Bronchial epithelial cell (primary cell): ENCODE measurements around the gene ZFP69B. TPM values are rescaled to one million over a fixed set of nuclear protein-coding genes. Genes with fewer than 3 reads are reported as not detected.

ENCODE experiments used
- DNase-seq: peaks from one replicate; pipeline ENCODE4 v3.0.0-alpha.2; 2010; ENCODE audit warnings: low read depth
- FAIRE-seq: peaks from 2 replicates; lab custom pipeline; 2011; peaks lifted over from hg19 to GRCh38; lab: Jason Lieb, UNC
- H3K27me3 ChIP-seq: 2 replicates; pipeline ENCODE4 v1.5.1; 2011; ENCODE audit warnings: low read length; ENCODE audit not compliant: control insufficient read depth, insufficient read depth
- H3K36me3 ChIP-seq: 2 replicates; pipeline ENCODE4 v1.5.1; 2011; ENCODE audit warnings: low read length; ENCODE audit not compliant: control insufficient read depth, insufficient read depth
- H3K4me3 ChIP-seq: 2 replicates; pipeline ENCODE4 v1.5.1; 2011; ENCODE audit warnings: mild to moderate bottlenecking, low read depth, low read length, control low read depth
- CTCF ChIP-seq: IDR thresholded peaks from 2 replicates; pipeline ENCODE4 v1.5.1; 2011; ENCODE audit warnings: mild to moderate bottlenecking, moderate library complexity, low read length, control low read depth, inconsistent platforms; ENCODE audit not compliant: insufficient read depth, severe bottlenecking
- total RNA-seq: library from RNA; depleted of rRNA; stranded (reverse); fragments of >200 nt; gene quantifications from 2 replicates; pipeline ENCODE4 v1.2.1, GENCODE V29; 2014

The ZFP69B gene
- total RNA-seq, 1 donor from 2014 or later: 1.6 TPM

DNA sequence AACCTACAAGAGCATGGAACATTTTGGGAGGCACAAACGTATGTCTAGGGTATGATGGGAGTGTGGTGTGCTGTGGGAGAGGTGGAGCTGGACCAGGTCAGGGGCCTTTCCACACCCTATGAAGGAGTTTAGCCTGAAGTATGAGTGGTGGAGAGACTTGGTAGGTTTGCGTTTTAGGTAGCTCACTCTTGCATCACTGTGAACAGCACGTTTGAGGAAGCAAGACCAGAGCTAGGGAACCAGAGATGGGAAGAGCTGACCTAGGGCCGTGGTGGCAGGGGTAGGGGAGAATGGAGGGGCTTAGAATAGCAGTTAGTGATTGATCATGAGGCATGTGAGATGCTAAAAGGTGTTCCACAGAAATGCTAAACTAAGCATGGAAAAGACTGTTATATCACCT, 25.1 kb upstream of the ZFP69B start:
- DNase-seq (no peak), FAIRE-seq (no peak)

GRCh38 chr1:40431385-40431784, 18.9 kb upstream of the ZFP69B start:
- FAIRE-seq: no peak
- Histone ChIP-seq H3K27me3 (no peaks in the 10 kb centered on the region), H3K4me3 (no peak overlapping the region), H3K36me3 (no peaks in the 10 kb centered on the region)
- DNase-seq: no peak
- no peak for TF ChIP-seq CTCF

More for the DNA sequence above, 25.1 kb upstream of the ZFP69B start:
- Histone ChIP-seq H3K4me3 (no peak overlapping the region), H3K27me3 (no peaks in the 10 kb centered on the region), H3K36me3 (no peaks in the 10 kb centered on the region)
- no peak for TF ChIP-seq CTCF

- no peaks in the 10 kb centered on the region for H3K27me3 ChIP-seq
- no peak overlapping the region for H3K4me3 ChIP-seq
- no peak for FAIRE-seq
- no peak for TF ChIP-seq CTCF
- DNase-seq: no peak
- H3K36me3 ChIP-seq: no peaks in the 10 kb centered on the region
Observed at GRCh38 chr1:40432644-40433390, 17.5 kb upstream of the ZFP69B start.

- TF ChIP-seq CTCF: no peak
- no peak for DNase-seq
- FAIRE-seq: no peak
- H3K36me3 ChIP-seq: no peaks in the 10 kb centered on the region
- no peak overlapping the region for H3K4me3 ChIP-seq
- H3K27me3 ChIP-seq: no peaks in the 10 kb centered on the region
Observed at GRCh38 chr1:40435471-40435870, 14.8 kb upstream of the ZFP69B start.

GRCh38 chr1:40435876-40436275, 14.4 kb upstream of the ZFP69B start:
- TF ChIP-seq CTCF: no peak
- peak; percentile 3 for DNase-seq
- Histone ChIP-seq H3K36me3 (no peaks in the 10 kb centered on the region), H3K27me3 (no peaks in the 10 kb centered on the region), H3K4me3 (no peak overlapping the region)
- FAIRE-seq: no peak
